Astrocyte of the spinal cord (primary cell): ENCODE results near the gene VPS9D1.

Experiments
- DNase-seq: peaks from one replicate; pipeline ENCODE4 v3.0.0; 2011; ENCODE audit warnings: low read depth, low spot score
- H3K4me3 ChIP-seq: 2 replicates; pipeline ENCODE4 v1.5.1; 2011; ENCODE audit warnings: low read depth, mild to moderate bottlenecking, low read length, moderate library complexity
- in situ Hi-C: cut with HindIII; loops from 2 replicates; pipeline ENCODE4 v1.10.0; 2017; ENCODE audit warnings: low sequenced_read_pairs
- TF ChIP-seq, protein P1 (sequence below): IDR thresholded peaks from 2 replicates; pipeline ENCODE4 v1.5.1; 2012; ENCODE audit warnings: low read depth, mild to moderate bottlenecking, low read length, inconsistent platforms

Gene VPS9D1

DNA sequence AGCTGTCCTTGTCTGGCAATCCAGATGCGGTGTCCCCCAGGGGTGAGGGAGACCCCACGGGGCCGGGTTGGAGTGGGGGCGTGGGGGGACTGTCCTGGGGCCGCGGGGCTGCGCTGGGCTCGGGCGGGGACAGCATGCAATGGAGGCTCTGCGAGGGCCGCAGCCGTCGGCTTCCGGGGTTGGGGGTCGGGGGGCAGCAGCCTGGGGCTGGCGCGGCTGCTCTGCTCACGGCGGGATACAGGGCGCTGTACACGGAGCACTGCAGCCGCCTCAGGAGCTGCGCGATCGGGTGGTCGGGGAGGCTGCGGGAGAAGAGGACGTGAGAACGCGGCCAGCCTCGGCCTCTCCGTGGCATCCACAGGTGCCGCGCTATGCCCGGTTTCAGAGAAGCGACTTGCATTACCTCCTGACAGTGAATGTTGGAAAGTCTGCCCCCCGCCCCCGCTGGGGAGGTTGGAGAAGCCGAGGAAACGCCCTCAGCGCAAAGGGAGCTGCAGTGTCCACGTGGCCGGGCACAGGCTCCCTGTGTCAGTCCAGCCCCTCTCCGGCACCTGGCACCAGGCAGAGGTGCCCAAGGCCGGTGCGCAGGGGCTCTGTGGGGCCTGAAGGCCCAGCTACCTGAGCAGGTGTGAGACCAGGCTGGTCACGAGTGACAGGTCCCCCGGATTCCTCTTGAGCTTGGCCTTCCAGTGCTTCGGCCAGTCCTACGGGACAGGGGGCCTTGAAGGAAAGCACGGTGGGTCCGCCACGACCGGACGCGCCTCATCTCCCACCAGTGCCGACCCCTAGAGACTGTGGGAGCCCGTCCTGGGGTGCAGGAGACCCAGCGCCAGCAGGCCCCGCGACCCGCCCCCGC, 9.8 kb downstream of the VPS9D1 start:
- in situ Hi-C loops = no loop called here
- no peak for DNase-seq
- H3K4me3 ChIP-seq = no peak overlapping the region
- TF ChIP-seq, protein P1, sequence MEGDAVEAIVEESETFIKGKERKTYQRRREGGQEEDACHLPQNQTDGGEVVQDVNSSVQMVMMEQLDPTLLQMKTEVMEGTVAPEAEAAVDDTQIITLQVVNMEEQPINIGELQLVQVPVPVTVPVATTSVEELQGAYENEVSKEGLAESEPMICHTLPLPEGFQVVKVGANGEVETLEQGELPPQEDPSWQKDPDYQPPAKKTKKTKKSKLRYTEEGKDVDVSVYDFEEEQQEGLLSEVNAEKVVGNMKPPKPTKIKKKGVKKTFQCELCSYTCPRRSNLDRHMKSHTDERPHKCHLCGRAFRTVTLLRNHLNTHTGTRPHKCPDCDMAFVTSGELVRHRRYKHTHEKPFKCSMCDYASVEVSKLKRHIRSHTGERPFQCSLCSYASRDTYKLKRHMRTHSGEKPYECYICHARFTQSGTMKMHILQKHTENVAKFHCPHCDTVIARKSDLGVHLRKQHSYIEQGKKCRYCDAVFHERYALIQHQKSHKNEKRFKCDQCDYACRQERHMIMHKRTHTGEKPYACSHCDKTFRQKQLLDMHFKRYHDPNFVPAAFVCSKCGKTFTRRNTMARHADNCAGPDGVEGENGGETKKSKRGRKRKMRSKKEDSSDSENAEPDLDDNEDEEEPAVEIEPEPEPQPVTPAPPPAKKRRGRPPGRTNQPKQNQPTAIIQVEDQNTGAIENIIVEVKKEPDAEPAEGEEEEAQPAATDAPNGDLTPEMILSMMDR = no peak

DNA sequence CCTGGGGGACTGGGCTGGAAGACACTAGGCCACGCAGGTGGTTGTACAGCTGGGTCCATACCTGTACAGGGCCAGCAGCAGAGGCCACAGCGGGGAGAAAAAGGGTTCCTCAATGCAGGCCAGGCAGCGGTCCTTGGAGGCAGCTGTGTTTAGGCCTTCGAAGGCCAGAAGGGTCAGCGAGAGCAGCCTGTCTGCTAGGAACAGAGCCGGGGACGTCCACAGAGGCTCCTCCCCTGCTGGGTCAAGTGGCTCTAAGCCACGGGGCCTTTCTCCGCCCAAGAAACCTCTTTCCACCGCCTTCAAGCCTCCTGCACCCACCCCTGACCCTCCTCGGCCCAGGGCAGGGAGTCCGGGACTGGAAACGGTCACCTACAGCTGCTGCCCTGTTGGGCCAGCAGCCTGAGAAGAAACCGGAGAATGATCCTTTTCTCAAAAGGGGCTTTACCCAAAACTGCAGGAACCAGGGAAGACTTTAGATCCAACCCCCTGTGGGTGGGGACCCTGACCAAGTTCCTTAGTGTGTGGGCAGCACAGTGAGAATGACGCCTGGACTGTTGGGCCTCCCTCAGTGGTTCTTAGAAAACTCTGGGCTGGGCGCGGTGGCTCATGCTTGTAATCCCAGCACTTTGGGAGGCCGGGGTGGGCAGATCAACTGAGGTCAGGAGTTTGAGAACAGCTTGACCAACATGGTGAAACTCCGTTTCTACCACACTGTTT, 10.8 kb downstream of the VPS9D1 start:
- TF ChIP-seq, protein P1 = no peak
- H3K4me3 ChIP-seq = no peak overlapping the region
- in situ Hi-C loops = no loop called here
- no peak for DNase-seq

DNA sequence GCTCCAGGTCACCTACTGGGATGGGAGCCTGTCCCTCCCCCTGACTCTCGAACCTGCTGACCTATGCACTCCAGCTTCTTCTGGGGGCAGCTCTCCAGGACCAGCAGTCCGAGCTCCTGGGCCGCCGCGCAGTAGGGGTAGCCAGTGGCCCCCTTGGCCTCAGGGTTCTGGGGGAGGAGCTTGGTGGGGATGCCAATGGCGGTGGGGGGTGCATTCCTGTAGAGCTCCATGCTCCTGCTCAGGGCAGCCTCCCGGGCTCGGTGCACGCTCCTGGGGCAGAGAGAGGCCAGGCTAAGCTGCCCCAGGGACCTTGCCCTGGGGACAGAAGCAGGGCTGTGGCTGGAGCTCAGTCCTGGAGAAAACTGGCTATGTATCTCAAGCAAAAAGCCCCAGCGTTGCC, 11.5 kb downstream of the VPS9D1 start:
- TF ChIP-seq, protein P1 = no peak
- in situ Hi-C loops = no loop called here
- H3K4me3 ChIP-seq = no peak overlapping the region
- DNase-seq = no peak

DNA sequence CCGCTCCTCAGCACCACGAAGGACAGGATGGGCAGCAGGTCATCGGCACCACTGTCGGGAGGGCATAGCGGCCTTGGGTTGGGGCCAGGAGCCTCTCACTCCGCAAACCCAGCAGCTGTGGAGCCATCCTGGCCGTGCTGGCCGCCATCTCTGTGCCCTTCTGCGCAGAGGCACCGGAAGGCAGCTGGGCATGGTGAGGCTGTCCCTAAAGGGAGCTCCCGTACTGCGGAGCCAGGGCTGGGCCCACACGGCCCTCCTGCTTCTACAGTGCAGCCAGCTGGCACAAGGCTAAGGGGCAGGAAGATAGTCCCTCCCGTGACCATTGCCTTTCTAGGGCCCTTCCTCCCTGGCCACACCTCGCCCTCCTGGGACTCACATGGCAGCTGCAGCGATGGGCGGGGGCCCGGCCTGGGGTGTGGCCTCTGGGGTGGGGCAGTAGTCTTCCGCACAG, 12.2 kb downstream of the VPS9D1 start:
- no peak for DNase-seq
- in situ Hi-C loops = no loop called here
- no peak overlapping the region for H3K4me3 ChIP-seq
- TF ChIP-seq, protein P1 = no peak

DNA sequence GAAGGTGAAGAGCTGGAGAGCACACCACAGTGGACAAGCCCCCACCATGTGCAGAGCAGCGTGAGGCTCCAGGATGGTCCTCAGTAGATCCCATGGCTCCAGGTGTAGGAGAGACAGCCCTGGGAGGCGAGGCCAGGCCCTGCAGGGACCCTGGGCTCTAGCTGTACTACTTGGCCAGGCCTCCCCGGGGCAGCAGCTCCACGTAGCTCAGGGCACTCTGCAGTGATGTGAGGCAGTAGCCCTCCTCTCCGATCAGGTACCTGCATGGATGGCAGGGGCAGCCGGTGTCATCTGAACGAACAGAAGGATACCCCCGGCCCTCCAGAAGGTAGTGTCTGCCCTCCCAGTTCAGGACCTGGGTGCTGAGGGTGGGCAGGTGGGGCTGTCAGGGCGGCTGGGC, 13.0 kb downstream of the VPS9D1 start:
- DNase-seq = no peak
- TF ChIP-seq, protein P1 = no peak

DNA sequence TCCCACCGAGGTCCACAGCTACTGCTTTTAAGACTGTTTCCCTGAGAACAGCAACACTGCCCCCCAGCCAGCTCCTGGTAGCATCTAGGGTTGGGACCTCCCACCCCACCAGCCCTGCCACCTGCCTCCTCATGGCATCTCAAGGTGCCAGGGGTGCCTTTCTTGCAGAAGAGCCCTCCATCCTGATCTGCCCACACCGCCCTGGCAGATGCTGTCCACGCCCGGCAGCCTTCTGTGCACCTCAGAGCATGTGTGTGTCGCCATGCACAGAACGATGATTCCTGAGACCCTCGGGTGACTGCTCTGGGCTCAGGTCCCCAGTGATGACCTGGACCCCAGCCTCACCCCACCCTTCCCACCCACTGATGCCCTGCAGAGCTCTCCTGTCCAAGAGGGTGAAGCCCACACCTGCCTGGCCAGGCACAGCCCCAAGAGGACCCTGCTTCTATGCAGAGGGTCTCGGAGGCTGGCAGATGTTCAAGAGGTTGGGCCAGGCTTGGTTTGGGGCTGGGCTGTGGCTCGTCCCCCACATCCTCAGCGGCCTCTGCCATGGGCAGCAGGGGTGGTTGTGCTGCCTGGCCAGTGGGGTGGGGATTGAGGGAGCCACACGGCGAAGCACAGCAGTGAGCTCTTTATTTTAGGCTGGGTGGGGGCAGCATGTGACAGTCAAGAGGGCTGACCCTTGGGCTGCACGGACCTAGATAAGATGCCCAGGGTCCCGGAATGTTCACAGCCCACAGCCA, 14.0 kb downstream of the VPS9D1 start:
- no peak for DNase-seq
- in situ Hi-C loops = no loop called here
- no peak overlapping the region for H3K4me3 ChIP-seq
- TF ChIP-seq, protein P1 = no peak

More for the DNA sequence above, 13.0 kb downstream of the VPS9D1 start:
- in situ Hi-C loops = no loop called here
- H3K4me3 ChIP-seq = no peak overlapping the region
